Uterus (tissue), 4 donors: ENCODE results near the gene CPSF3. TPM values are rescaled to one million over a fixed set of nuclear protein-coding genes. Genes with fewer than 3 reads are reported as not detected.

ENCODE experiments used
- DNase-seq, 2 donors: peaks; one replicate each; pipeline ENCODE4 v3.0.0-alpha.2; 2019 to 2020
- H3K27ac ChIP-seq, 2 donors: fragments of 200-600 bp; sonication (generic); 1 replicate in 1 of 2; 2 replicates in 1 of 2; pipeline ENCODE4 v1.5.1; 2016 to 2018
- H3K27me3 ChIP-seq, 2 donors: fragments of 200-600 bp; sonication (generic); one replicate each; pipeline ENCODE4 v1.5.1; 2018 to 2019; ENCODE audit warnings: control low read depth in 1 of 2
- H3K36me3 ChIP-seq, 2 donors: fragments of 200-600 bp; sonication (generic); one replicate each; pipeline ENCODE4 v1.5.1; 2019; ENCODE audit warnings: control low read depth in 1 of 2
- H3K4me1 ChIP-seq, 2 donors: fragments of 200-600 bp; sonication (generic); one replicate each; pipeline ENCODE4 v1.5.1; 2018 to 2019; ENCODE audit warnings: control low read depth in 1 of 2
- H3K4me3 ChIP-seq, 2 donors: fragments of 200-600 bp; sonication (generic); 1 replicate in 1 of 2; 2 replicates in 1 of 2; pipeline ENCODE4 v1.5.1; 2018 to 2019; ENCODE audit warnings: mild to moderate bottlenecking in 1 of 2
- H3K9me3 ChIP-seq, 2 donors: fragments of 200-600 bp; sonication (generic); one replicate each; pipeline ENCODE4 v1.5.1; 2019; ENCODE audit warnings: control low read depth in 1 of 2
- CTCF ChIP-seq, 4 experiments: fragments of 200-600 bp in 2 of 4; fragments of 450-650 bp in 2 of 4; sonication (generic) in 2 of 4; IDR thresholded peaks; one replicate each; pipeline ENCODE4 v1.5.1; 2016 to 2019; ENCODE audit warnings: antibody characterized with exemption in 4 of 4, mild to moderate bottlenecking in 2 of 4, moderate library complexity in 1 of 4
- POLR2A ChIP-seq, 2 donors: fragments of 450-650 bp; IDR thresholded peaks; one replicate each; pipeline ENCODE4 v1.6.1; 2016; ENCODE audit warnings: antibody characterized with exemption in 2 of 2, mild to moderate bottlenecking in 1 of 2, moderate library complexity in 1 of 2
- intact Hi-C: fragments of 100-400 bp; cut with DNase I; formaldehyde crosslinking; loops from one replicate; pipeline ENCODE4 v1.15.1; 2023; ENCODE audit warnings: low total_unique reads
- total RNA-seq, 4 donors: library from RNA; depleted of rRNA in 3 of 4; stranded (reverse); fragments of >200 nt in 3 of 4; gene quantifications; one replicate each; pipeline versions ENCODE4 v1.1.0 to v1.2.4, GENCODE V29; 2014 to 2023
- donor health status: DM: yes; HTN: yes; CAD: no.

Gene CPSF3
- total RNA-seq, 4 donors from 2014 or later: 7.2 to 45.2 (median 30.3) TPM

GRCh38 chr2:9480157-9480556 lies 56.7 kb downstream of the CPSF3 start:
- Histone ChIP-seq H3K4me3 (no peak overlapping the region), H3K4me1 (no peaks in the 10 kb centered on the region), H3K27me3 (no peaks in the 10 kb centered on the region), H3K27ac (no peak overlapping the region), H3K9me3 (no peaks in the 10 kb centered on the region), H3K36me3 (no peaks in the 10 kb centered on the region)
- intact Hi-C loops: no loop called here
- no peak for DNase-seq
- TF ChIP-seq CTCF (IDR thresholded peaks at IDR 0.05): no peak
- no peak for TF ChIP-seq POLR2A (IDR thresholded peaks at IDR 0.05)

DNA sequence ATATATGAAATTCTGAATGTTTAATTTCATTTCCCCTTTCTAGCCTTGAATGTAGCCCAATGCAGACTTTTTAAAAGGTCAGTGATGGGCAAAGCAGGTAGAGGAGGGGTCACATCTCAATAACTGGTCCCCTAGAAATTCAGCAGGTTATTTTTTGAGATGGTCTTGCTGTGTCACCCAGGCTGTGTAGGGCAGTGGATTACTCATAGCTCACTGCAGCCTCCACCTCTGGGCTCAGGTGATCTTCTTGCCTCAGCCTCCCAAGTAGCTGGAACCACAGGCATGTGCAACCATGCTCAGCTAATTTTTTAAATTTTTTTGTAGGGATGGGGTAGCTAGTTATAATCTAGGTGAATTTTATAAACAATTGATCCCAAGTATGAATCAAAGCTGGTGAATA lies 59.7 kb downstream of the CPSF3 start:
- H3K27me3 ChIP-seq: no peaks in the 10 kb centered on the region
- H3K4me3 ChIP-seq: no peak overlapping the region
- TF ChIP-seq CTCF (IDR thresholded peaks at IDR 0.05) (no peak), POLR2A (IDR thresholded peaks at IDR 0.05) (no peak)
- no peak overlapping the region for H3K27ac ChIP-seq
- no peaks in the 10 kb centered on the region for H3K36me3 ChIP-seq
- no peaks in the 10 kb centered on the region for H3K4me1 ChIP-seq
- no peak for DNase-seq
- intact Hi-C loops: no loop called here
- no peaks in the 10 kb centered on the region for H3K9me3 ChIP-seq

GRCh38 chr2:9484533-9484932 lies 61.1 kb downstream of the CPSF3 start:
- TF ChIP-seq CTCF (IDR thresholded peaks at IDR 0.05) (no peak), POLR2A (IDR thresholded peaks at IDR 0.05) (no peak)
- H3K4me1 ChIP-seq: no peaks in the 10 kb centered on the region
- no peaks in the 10 kb centered on the region for H3K36me3 ChIP-seq
- H3K27ac ChIP-seq: no peak overlapping the region
- no peak for DNase-seq
- intact Hi-C loops: no loop called here
- no peak overlapping the region for H3K4me3 ChIP-seq
- H3K27me3 ChIP-seq: no peaks in the 10 kb centered on the region
- H3K9me3 ChIP-seq: no peaks in the 10 kb centered on the region

- Histone ChIP-seq H3K36me3 (no peaks in the 10 kb centered on the region), H3K9me3 (no peaks in the 10 kb centered on the region), H3K4me3 (no peak overlapping the region), H3K27ac (no peak overlapping the region), H3K4me1 (no peaks in the 10 kb centered on the region), H3K27me3 (no peaks in the 10 kb centered on the region)
- TF ChIP-seq POLR2A (IDR thresholded peaks at IDR 0.05) (no peak), CTCF (IDR thresholded peaks at IDR 0.05) (no peak)
- intact Hi-C loops: no loop called here
- no peak for DNase-seq
Observed at GRCh38 chr2:9488583-9489547, 65.4 kb downstream of the CPSF3 start.

GRCh38 chr2:9490789-9491188 lies 67.3 kb downstream of the CPSF3 start:
- no peak overlapping the region for H3K4me3 ChIP-seq
- no peaks in the 10 kb centered on the region for H3K36me3 ChIP-seq
- H3K4me1 ChIP-seq: no peaks in the 10 kb centered on the region
- TF ChIP-seq CTCF (IDR thresholded peaks at IDR 0.05): no peak
- TF ChIP-seq POLR2A (IDR thresholded peaks at IDR 0.05): no peak
- H3K27me3 ChIP-seq: no peaks in the 10 kb centered on the region
- intact Hi-C loops: no loop called here
- no peak overlapping the region for H3K27ac ChIP-seq
- no peak for DNase-seq
- H3K9me3 ChIP-seq: no peaks in the 10 kb centered on the region
